GM19238 (cell line): Measurements from ENCODE around the gene SEMA4D.

Experiments
- DNase-seq: peaks from one replicate; pipeline ENCODE4 v3.0.0; 2011; ENCODE audit warnings: low spot score; ENCODE audit not compliant: insufficient read length

The SEMA4D gene

GRCh38 chr9:89390578-89391116 is 107.3 kb downstream of the SEMA4D start:
- no peak for DNase-seq

- no peak for DNase-seq
These were observed 107.8 kb downstream of the SEMA4D start for GRCh38 chr9:89390068-89390555.

- no peak for DNase-seq
These were observed 109.1 kb downstream of the SEMA4D start for GRCh38 chr9:89388868-89389177.

- no peak for DNase-seq
These were observed 109.6 kb downstream of the SEMA4D start for GRCh38 chr9:89388084-89388867.

GRCh38 chr9:89387197-89387849 is 110.6 kb downstream of the SEMA4D start:
- DNase-seq, result no peak

GRCh38 chr9:89386797-89387196 is 111.1 kb downstream of the SEMA4D start:
- DNase-seq, result no peak

GRCh38 chr9:89386206-89386605 is 111.7 kb downstream of the SEMA4D start:
- DNase-seq, result no peak

- DNase-seq, result no peak
These were observed 113.1 kb downstream of the SEMA4D start for GRCh38 chr9:89384783-89385182.

- no peak for DNase-seq
These were observed 114.1 kb downstream of the SEMA4D start for GRCh38 chr9:89383721-89384300.

GRCh38 chr9:89383030-89383720 is 114.7 kb downstream of the SEMA4D start:
- no peak for DNase-seq

- DNase-seq, result no peak
These were observed 115.6 kb downstream of the SEMA4D start for GRCh38 chr9:89382026-89382986.

GRCh38 chr9:89381308-89381609 is 116.7 kb downstream of the SEMA4D start:
- no peak for DNase-seq

GRCh38 chr9:89380437-89381307 is 117.2 kb downstream of the SEMA4D start:
- DNase-seq, result no peak

GRCh38 chr9:89379508-89380115 is 118.3 kb downstream of the SEMA4D start:
- no peak for DNase-seq

- DNase-seq, result no peak
These were observed 118.9 kb downstream of the SEMA4D start for GRCh38 chr9:89379031-89379430.

GRCh38 chr9:89378541-89378940 is 119.4 kb downstream of the SEMA4D start:
- no peak for DNase-seq

GRCh38 chr9:89377411-89377810 is 120.5 kb downstream of the SEMA4D start:
- no peak for DNase-seq

- DNase-seq, result no peak
These were observed 121.1 kb downstream of the SEMA4D start for GRCh38 chr9:89376741-89377351.

- no peak for DNase-seq
These were observed 121.6 kb downstream of the SEMA4D start for GRCh38 chr9:89376286-89376685.
